Cortex of kidney (tissue), 1 donor: ENCODE measurements around the gene UFD1.

ENCODE experiments used
- DNase-seq: peaks from one replicate; lab custom pipeline; 2025; lab: John Stamatoyannopoulos, UW

UFD1 gene, protein sequence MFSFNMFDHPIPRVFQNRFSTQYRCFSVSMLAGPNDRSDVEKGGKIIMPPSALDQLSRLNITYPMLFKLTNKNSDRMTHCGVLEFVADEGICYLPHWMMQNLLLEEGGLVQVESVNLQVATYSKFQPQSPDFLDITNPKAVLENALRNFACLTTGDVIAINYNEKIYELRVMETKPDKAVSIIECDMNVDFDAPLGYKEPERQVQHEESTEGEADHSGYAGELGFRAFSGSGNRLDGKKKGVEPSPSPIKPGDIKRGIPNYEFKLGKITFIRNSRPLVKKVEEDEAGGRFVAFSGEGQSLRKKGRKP

DNA sequence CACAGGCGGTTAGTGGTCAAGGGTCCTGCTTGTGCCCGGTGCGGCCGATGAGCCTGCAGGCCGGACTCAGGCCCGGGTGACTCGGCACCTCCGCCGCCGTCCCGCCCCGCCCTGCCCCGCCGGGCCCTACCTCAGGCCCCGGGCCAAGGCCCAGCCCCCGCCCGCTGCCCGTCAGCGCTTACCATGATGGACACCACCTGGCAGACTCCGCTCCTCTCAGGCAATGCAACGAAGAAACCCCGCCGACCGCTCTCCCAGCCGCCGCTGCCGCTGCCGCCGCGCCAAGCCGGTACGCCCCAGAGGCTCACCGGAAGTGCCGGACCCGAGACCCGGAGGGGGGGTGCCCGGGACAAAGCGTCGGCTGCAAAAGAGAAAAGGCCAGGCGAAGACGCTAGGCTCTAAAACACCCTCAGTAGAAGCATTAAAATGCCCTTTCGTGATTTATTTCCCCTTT, at the start of gene UFD1:
TSS of gene UFD1 (minus strand) at position 293 of the 454 bp plus-strand sequence. CDS start at position 185, 108 bp downstream.
- no peak for DNase-seq

DNA sequence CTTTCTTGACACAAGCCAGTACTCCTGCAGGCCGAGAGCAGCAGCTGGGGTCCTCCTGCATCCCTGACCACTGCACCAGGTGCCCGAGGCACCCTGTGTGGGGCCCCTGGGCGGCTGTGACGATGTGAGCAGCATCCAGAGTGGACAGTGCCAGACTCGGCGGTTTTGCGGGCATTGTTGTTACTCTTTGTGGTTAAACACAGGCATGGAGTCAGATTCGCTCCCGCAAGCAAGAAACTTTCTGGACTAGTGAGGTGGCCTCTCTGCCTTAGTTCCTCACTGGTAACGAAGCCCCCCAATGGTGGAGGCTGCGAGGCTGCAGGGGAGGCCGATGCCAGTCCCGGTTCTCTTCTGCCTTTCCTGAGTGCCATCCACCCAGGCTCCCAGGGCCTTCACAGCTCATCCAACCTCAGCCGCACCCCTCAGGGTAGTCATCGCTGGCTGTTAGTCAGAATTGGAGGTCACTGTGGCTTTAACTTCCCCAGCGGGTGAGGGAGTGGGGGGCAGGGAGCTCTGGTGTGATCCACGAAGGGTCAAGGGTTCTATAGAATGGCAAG, 48.9 kb upstream of the UFD1 start:
- DNase-seq = no peak

DNA sequence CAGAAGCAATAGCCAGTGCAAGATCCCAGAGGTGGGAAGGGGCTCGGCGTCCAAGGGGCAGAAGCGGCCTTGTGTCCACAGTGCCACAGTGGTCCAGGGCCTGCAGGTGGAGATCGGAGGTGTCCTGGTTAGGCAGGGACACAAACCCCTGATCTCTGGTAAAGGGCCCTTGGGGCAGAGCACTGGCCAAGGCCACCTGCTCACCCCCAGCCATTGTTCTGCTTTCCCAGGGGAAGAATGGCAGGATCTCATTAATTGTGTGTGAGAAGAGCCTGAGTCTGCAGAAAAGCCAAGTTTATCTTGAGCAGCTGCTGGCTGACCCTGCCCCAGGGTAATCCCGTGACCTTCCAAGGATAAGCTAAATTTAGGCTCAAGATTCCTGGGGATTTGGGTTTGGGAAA, 48.3 kb upstream of the UFD1 start:
- DNase-seq = no peak

DNA sequence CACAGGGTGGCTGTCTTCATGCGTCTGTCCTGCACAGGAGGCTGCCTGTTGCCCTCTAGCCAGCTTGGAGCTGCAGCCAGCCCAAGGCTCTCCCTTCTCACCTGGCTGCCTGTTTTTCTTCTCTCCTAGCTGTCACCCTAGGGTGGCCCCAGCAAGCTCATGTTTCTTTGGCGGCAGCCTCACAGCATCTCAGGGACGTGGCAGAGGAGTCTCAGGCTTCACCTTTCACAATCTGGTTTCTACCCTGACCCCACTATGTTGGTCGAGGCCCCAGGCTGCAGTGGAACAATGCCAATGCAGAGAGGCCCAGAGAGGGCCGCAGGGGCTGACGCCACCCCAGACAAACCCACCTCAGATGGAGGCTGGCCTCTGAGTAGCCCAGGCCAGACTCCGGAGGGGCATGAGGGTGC, 47.7 kb upstream of the UFD1 start:
- DNase-seq = no peak

DNA sequence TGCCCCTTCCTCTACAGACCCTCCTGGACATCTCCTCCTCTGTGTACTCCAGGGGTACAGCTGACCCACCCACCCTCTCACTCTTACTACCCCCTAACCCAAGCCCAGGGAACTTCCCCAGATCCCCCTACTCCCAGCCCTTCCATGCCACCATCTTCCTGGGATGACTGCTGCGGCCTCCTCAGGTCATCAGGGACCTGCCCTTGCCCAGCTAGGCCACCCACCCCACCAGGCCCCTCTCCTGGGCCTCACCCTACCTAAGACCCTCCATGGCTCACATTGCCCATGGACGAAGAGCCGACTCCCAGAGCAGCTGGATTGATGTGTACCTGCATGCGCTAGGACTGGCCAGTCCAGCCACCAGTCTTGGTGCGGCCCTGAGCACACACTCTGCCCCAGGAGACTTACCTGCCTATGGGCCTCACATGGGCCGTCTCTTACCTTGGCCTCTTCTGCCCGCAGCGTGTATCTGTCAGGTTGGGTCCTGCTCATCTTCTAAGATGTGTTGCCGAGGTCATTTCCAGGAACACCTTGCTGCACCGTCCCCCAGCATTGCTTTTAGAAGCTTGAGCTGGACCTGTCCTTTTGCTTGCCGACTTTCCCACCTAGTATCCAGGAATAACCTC, 47.2 kb upstream of the UFD1 start:
- no peak for DNase-seq

DNA sequence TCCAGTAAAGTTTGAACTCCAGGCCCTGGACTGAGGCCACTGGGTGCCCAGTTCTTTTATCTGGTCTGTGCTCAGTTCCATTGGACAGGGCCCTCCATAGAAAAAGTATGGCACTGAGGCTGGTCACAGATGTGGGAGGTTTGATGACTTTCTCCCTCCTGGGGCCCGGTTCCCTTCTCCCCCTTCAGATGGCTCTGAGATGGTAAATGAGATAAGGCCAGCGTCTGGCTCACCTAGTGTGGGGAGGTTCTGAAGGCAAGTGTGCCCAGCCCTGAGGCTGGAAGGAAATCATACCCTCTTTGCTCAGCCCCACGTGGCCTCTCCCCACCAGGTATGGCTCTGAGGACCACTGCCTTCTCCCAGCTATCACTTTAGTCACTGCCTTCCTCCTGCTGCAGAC, 46.7 kb upstream of the UFD1 start:
- no peak for DNase-seq

DNA sequence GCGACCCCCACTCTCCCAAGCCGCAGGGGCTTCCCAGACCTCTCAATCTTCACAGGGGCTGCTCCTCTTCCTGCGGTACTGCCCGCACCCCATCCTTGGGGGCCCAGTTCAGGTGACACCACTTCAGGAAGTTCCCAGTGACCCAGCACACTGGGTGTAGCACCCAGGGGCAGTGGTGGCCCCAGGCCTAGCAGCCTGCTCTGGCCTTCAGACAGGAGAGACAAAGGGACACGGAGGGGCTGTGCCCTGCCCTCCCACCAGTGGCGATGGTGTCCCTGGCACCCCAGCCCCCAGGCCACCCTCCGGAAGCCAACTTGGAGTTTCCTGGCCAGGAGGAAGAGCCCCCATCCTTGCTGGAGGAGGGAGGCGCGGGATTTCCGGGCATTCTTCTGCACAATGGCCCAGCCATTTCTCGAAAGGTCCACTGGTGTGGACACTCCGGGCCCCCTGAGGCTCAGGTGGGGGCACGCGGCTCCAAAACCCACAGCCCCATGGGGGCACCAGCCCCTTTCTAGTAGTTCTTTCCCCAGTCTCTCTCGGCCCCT, 46.2 kb upstream of the UFD1 start:
- no peak for DNase-seq

DNA sequence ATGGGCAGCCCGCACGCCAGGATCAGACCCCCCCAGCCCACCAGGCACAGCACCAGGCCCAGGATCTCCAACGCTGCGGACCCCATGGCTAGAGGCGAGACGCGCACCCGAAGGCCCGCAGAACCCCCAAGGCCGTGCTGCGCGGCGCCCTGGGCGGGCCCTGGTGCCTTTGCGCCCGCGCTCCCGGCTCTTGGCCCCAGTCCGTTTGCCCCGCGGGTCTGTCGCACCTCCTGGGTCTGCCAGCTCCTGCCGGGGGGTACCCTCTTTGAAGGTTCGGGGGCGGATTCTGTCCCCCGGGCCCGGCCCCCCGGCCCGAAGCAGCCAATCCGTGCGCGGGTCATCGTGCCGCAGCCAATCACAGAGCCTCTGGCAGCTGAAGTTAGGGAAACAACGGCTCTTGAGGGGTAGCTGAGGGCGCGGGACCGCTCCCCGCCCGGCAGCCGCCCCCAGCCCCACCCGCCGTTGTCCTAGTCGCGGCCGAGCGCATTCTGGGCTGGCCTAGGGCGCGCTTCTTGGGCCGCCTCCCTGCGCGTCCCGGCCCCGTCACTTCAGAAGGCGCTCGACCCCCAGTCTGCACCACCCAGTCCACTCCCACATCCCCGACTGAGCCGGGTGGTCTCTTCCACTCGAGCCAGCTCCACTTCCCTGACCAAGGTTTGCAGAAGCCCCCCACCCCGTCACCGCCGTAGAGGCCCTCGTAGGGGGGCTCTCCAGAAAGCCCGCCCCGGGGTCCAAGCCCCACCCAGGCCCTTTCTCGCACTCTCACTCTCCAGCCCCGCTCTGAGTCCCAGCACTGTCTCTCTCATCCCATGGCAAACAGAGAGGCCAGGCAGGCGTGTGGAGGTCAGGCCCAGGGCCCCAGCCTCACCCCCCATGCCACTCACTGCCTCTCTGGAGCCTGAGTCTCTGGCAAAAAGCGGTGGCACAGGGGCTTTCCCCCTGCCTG, 45.5 kb upstream of the UFD1 start, which contains the start of gene CLDN5:
TSS of gene CLDN5 (minus strand) at position 241 of the 946 bp plus-strand sequence. CDS start at position 86, 155 bp downstream.
- no peak for DNase-seq

DNA sequence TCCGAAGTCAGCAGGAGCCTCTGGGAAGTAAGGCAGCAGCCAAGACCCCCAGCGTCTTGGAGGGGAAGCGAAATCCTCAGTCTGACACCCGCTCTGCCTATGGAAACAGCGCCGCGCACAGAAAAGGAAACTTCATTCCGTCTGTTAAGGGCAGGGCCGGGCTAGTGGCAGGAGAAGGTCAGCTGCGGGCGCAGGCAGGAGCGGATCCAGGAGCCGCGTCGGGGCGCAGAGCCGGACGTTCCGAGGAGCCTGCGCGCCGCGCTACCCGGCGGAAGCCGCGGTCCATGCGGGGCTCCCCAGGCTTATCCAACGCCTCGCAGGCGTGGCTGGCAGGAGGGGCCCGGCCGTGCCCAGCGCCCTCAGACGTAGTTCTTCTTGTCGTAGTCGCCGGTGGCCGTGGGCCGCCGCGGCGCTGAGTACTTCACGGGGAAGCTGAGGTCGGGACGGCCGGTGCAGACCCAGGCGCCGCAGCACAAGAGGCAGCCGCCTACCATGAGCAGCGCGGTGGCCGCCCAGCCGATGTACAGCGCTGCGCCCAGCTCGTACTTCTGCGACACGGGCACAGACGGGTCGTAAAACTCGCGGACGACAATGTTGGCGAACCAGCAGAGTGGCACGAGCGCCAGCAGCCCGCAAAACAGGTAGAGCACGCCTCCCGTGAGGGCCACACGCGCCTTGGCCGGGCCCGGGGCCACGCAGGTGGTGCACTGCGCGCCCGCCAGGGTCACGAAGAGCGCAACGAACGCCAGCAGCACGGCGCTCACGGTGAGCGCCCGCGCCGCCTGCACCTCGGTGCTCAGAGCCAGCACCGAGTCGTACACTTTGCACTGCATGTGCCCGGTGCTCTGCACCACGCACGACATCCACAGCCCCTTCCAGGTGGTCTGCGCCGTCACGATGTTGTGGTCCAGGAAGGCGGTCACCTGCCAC, 44.5 kb upstream of the UFD1 start:
- no peak for DNase-seq

DNA sequence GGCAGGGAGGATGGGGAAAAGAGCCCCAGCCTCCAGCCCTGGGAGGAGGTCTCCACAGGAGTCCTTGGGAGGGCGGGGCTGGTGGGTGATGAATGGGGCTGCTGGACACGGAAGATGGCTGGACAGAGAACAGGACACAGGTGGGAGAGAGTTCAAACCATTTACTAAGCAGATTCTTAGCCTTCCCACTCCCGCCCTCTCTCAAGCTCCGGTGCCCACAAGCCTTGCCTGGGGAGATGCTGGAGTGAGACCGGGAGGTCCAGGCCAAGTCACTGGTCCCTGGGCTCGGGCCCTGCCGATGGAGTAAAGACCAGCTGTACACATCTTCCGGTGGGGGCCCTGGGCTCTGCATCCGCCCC, 43.9 kb upstream of the UFD1 start:
- DNase-seq = no peak

DNA sequence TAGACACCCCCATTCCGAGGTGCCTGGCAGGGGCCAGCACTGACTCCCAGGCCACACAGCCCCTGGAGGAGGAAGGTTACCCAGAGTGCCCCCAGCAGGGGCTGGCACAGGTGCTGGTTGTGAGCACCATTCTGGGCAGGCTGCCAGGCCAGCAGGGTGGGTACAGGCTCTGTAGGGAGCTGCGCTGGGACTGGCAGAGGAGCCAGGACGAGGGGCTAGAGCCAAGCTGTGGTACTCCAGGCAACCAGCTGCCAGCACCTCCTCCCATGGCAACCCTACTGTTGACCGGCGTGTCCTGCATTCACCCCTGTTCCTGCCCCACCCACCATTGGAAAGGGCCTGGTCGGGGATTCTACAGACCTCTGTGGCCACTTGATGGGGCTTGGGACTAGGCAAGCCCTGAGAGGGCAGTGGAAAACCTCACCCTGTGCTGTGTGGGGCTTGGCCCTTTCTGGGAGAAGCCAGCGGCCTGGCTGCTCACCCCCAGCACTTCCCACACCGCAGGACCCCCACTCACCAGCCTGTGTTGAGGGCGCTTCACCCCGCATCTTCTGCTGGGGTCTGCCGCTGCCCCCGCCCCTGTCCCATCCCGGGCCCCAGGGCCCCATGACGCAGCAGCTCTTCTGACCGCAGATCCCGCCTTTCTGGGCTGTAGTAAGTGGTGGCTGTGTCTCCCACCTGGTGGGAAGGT, 43.3 kb upstream of the UFD1 start:
- DNase-seq = no peak

DNA sequence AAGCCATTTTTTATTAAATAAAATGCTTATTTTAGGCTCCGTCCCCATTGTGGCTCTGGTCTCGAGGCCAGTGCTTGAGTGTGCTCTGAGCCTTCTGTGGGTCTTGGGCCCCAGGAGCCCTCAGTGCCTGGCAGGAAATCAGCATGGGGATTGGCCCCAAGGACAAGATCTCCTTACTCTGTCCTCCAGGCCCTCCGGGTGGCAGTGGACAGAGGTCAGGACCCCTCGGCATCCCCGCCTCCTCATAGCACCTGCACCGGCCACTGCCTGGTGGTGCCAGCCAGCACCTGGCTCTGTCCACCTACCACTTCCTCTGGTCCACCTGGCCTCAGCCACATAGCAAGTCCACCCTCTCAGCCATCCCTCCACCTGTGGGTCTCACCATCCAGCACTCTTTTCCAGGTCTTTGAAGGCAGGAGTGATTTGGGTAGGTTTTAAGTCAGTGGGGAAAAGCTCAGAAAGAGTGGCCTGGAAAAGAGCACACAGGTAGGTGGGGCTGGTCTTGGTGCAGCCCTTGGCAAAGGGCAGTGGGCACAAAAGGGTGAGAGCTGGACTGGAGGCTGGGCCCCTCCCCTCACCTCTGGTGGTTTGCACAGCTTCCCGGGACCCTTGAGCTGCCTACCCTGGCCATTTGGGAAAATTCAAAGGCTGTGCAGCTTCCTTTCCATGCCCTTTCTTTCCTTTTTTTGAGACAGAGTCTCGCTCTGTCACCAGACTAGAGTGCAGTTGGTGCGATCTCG, 41.7 kb upstream of the UFD1 start:
- DNase-seq = no peak

DNA sequence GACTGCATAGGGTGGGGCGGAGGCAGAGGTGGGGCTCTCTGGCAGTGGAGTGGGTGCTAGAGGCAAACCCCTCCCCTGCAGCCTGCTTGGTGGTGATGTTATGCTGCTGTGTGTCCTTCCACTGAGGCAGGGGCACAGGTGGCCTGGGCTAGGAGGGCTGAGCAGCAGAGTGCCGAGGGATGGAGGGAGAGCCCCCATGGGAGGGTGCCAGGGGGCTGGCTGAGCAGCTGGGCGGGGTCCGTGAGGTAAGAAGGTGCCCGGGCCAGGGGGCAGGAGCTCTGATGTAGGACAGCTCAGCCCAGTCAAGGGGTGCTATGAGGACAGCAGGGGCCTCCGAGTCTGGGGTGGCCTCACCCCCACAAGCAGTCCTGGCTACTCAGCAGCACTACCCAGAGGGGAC, 41.0 kb upstream of the UFD1 start:
- no peak for DNase-seq

DNA sequence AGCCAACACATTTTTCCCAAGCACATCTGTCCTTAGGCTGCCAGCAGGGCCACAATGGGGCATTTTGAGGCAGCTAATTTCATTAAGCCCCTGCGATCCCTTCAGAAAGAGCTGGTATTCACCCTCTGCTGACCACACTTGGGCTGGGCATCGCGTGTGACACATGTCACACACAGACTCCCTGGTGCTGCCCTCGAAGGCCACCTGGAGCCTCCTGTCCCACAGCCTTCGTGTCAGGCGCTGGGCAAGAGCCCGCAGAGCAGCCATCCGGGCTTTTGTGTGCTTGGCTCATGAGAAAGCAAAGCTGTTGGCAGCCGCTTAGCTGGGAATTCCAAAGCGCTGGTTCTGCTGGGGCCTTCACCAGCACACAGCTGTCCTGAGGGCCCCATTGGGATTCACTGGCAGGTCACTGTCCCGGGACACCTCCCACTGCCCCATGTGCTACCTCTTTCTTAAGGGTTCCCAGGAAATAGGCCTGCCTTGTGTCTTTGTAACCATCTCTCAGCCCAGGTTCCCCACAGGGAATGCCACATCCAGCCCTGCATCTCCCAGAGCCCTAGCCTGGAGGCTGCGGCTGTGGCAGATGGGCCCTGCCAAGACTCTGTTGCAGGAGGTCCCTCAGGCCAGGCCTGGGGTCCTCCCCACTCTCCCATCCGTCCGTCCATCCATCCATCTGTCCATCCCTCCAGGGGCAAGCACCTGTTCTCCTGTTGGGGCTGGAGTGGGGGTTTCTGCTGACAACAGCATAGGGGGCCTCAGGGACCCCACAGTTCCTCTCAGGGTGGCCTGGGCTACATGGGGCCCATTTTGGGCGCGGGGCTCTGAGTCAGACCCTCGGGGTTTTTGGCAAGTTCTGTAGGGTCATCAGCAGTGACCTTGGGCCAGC, 40.3 kb upstream of the UFD1 start:
- no peak for DNase-seq

DNA sequence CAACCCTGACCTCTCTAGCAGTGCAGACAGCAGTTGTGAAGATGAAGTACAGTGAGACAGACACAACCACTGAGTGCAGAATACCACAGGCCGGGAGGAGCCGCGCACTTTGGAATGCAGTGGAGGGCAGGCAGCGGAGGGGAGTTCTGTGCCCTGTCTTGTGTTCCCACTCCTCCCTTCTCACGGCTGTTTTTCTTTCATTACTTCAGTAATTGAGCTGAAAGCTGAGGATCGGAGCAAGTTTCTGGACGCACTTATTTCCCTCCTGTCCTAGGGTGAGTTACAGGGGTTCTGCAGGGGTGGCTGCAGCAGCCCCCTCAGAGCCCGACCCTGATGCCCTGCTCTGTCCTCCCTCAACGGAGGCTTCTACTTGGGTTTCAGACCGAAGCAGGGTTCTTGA, 39.6 kb upstream of the UFD1 start:
- DNase-seq = no peak

DNA sequence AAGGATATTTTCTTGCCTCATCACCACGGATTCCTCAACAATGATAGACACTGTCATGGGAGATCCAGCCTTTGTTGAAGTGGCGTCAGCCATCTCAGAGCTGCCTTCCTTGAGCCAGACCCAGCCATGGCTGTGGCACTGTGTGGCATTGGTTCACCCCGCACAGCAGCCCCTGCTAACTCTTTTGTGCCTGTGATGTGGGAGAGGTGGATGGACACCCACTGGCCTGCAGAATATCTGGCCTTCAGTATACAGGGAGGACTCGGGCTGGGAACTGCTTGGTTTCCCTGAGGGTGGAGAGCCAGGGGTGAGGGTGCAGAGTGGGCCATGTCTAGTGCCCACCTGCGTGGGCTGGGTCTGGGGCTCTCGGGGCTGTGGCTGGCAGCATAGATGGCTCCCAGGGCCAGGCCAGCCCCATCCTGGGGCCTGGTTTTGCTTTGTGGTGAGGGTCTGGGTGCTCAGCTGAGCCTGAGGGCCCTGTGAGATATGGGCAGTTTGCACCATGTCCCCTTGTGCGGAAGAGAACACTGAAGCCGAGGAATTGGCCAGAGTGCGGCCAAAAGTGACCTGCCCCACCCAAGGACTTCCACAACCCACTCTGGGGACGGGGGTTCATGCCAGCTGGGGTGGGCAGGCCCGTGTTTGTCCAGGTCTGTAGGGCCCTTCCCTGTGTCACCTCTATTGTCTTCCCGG, 39.1 kb upstream of the UFD1 start:
- DNase-seq = no peak

DNA sequence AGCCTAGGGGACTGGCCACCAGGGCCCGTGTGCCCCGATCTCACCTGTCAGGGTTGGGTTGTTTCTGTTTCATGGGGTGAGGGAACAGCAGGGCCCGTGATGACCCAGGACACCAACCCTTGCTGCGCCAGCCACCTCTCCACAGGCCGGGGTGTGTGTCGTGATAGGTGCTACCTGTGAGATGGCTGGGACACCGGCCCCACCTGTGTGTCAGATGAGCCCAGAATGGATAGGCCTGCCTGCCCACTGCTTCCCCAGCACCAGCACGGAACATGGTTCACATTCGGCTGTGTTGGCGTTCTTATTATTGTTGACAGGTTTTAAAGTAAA, 38.1 kb upstream of the UFD1 start:
- DNase-seq = no peak
